PC-3 (cell line): ENCODE data around the gene KRT2. TPM values are rescaled to one million over a fixed set of nuclear protein-coding genes. Genes with fewer than 3 reads are reported as not detected.
A peak's percentile ranks its signal among the peaks of the same experiment; 100 is the strongest.

ENCODE experiments used
- ATAC-seq: fragments of 200-7000 bp; cut with Tn5 transposase; 2 replicates; pipeline ENCODE4 v1.9.1; 2020; ENCODE audit warnings: mild to moderate bottlenecking, moderate library complexity
- BruUV-seq: library from RNA; stranded (reverse); fragments of 400-500 nt; replicated peaks from 2 replicates; lab custom pipeline; 2021; lab: Mats Ljungman, UMichigan
- CTCF ChIA-PET: fragments of 300-600 bp; sonication (Branson Sonifier 250); formaldehyde crosslinking; loops from one replicate; lab custom pipeline; 2022; ENCODE audit warnings: antibody characterized with exemption; lab: Charles Lee
- POLR2A ChIA-PET: fragments of 300-600 bp; sonication (Branson Sonifier 250); formaldehyde crosslinking; loops from one replicate; lab custom pipeline; 2022; ENCODE audit warnings: antibody characterized with exemption; ENCODE audit not compliant: unreplicated experiment; lab: Charles Lee
- DNase-seq: peaks from one replicate; pipeline ENCODE4 v3.0.0-alpha.2; 2015
- H2AFZ ChIP-seq: fragments of 300-600 bp; sonication (generic); 2 replicates; pipeline ENCODE4 v1.6.0; 2016; ENCODE audit warnings: antibody characterized with exemption, low read length
- H3F3A ChIP-seq: fragments of 300-600 bp; sonication (generic); one replicate; pipeline ENCODE4 v1.6.0; 2017; ENCODE audit warnings: antibody characterized with exemption, low read length, control low read depth, mild to moderate bottlenecking; ENCODE audit not compliant: unreplicated experiment
- H3K27ac ChIP-seq: fragments of 300-600 bp; sonication (generic); 2 replicates; pipeline ENCODE4 v1.5.1; 2016; ENCODE audit warnings: mild to moderate bottlenecking, low read length
- H3K27me3 ChIP-seq: fragments of 300-600 bp; sonication (generic); 2 replicates; pipeline ENCODE4 v1.6.1; 2016; ENCODE audit warnings: low read length, mixed read lengths
- H3K36me3 ChIP-seq: fragments of 300-600 bp; sonication (generic); 2 replicates; pipeline ENCODE4 v1.6.1; 2016; ENCODE audit warnings: low read depth, mixed run types, low read length, mixed read lengths
- H3K4me1 ChIP-seq: fragments of 300-600 bp; sonication (generic); 2 replicates; pipeline ENCODE4 v1.5.1; 2016; ENCODE audit warnings: low read length; ENCODE audit not compliant: insufficient read depth
- H3K4me2 ChIP-seq: fragments of 300-600 bp; sonication (generic); 2 replicates; pipeline ENCODE4 v1.6.0; 2016; ENCODE audit warnings: low read length
- H3K4me3 ChIP-seq: fragments of 300-600 bp; sonication (generic); 2 replicates; pipeline ENCODE4 v1.5.1; 2016; ENCODE audit warnings: mild to moderate bottlenecking, low read length, mixed read lengths
- H3K79me2 ChIP-seq: fragments of 300-600 bp; sonication (generic); 2 replicates; pipeline ENCODE4 v1.6.1; 2017; ENCODE audit warnings: low read length, mixed read lengths
- H3K9ac ChIP-seq: fragments of 300-600 bp; sonication (generic); 2 replicates; pipeline ENCODE4 v1.6.0; 2016; ENCODE audit warnings: mild to moderate bottlenecking, low read length
- H3K9me2 ChIP-seq: fragments of 300-600 bp; sonication (generic); replicated peaks from 2 replicates; pipeline ENCODE4 v1.6.1; 2016; ENCODE audit warnings: mixed run types, low read length, mixed read lengths
- H3K9me3 ChIP-seq: fragments of 300-600 bp; sonication (generic); 2 replicates; pipeline ENCODE4 v1.6.1; 2016; ENCODE audit warnings: low read length, mixed read lengths
- H4K20me1 ChIP-seq: fragments of 300-600 bp; sonication (generic); 2 replicates; pipeline ENCODE4 v1.6.1; 2016; ENCODE audit warnings: low read length, mixed read lengths
- CTCF ChIP-seq: fragments of 300-600 bp; sonication (generic); conservative IDR thresholded peaks from 2 replicates; pipeline ENCODE4 v1.5.1; 2017; ENCODE audit warnings: antibody characterized with exemption, low read depth, mild to moderate bottlenecking, low read length
- EZH2 ChIP-seq: fragments of 300-600 bp; sonication (generic); IDR thresholded peaks from one replicate; pipeline ENCODE4 v1.6.1; 2017; ENCODE audit warnings: antibody characterized with exemption, mild to moderate bottlenecking, low read length; ENCODE audit not compliant: unreplicated experiment
- EZH2phosphoT487 ChIP-seq: fragments of 300-600 bp; sonication (generic); IDR thresholded peaks from 2 replicates; pipeline ENCODE4 v1.6.1; 2018; ENCODE audit warnings: mild to moderate bottlenecking, antibody characterized with exemption, low read length, borderline replicate concordance
- intact Hi-C: fragments of 100-400 bp; cut with micrococcal nuclease; formaldehyde crosslinking; loops from 2 replicates; pipeline ENCODE4 v1.9.0; 2023
- total RNA-seq: library from RNA; depleted of rRNA; stranded (reverse); fragments of >200 nt; gene quantifications from 2 replicates; pipeline ENCODE4 v1.2.3, GENCODE V29; 2014

KRT2 gene
- total RNA-seq, 1 experiment from 2014 or later: not detected

GRCh38 chr12:52691076-52691840, 39.2 kb upstream of the KRT2 start:
- H3K79me2 ChIP-seq: no peaks in the 10 kb centered on the region
- no TSS peak for BruUV-seq
- H3K27ac ChIP-seq: no peak overlapping the region
- H3F3A ChIP-seq: no peaks in the 10 kb centered on the region
- ChIA-PET CTCF (no interaction called here), POLR2A (no interaction called here)
- peak overlapping the region; percentile 51 for H3K4me2 ChIP-seq
- no peak for DNase-seq
- intact Hi-C loops: no loop called here
- H3K4me3 ChIP-seq: peak overlapping the region; percentile 48; the same call in 1 of the 2 replicates
- H3K4me1 ChIP-seq: peaks cover 14% of the 10 kb centered on the region
- no peaks in the 10 kb centered on the region for H3K36me3 ChIP-seq
- H3K9me2 ChIP-seq: no peaks in the 10 kb centered on the region
- peaks cover 35% of the 10 kb centered on the region for H3K27me3 ChIP-seq
- peak overlapping the region; percentile 39; the same call in 1 of the 2 replicates for H2AFZ ChIP-seq
- TF ChIP-seq EZH2: no peak
- TF ChIP-seq EZH2phosphoT487: no peak
- TF ChIP-seq CTCF: no peak
- H3K9me3 ChIP-seq: no peaks in the 10 kb centered on the region
- no peaks in the 10 kb centered on the region for H4K20me1 ChIP-seq
- no peak overlapping the region for H3K9ac ChIP-seq
- no peak for ATAC-seq

GRCh38 chr12:52690351-52691075, 38.5 kb upstream of the KRT2 start:
- POLR2A ChIA-PET: no interaction called here
- Histone ChIP-seq H3K4me2 (peak overlapping the region; percentile 51), H3K9me2 (no peaks in the 10 kb centered on the region), H3K4me3 (peak overlapping the region; percentile 48; the same call in 1 of the 2 replicates), H3K9ac (no peak overlapping the region), H4K20me1 (no peaks in the 10 kb centered on the region), H3K27ac (no peak overlapping the region), H3K36me3 (no peaks in the 10 kb centered on the region), H3F3A (no peaks in the 10 kb centered on the region), H2AFZ (peak overlapping the region; percentile 39; the same call in 1 of the 2 replicates), H3K4me1 (peaks cover 14% of the 10 kb centered on the region), H3K9me3 (no peaks in the 10 kb centered on the region), H3K27me3 (peaks cover 35% of the 10 kb centered on the region), H3K79me2 (no peaks in the 10 kb centered on the region)
- ATAC-seq: no peak
- BruUV-seq: no TSS peak
- intact Hi-C loops: no loop called here
- TF ChIP-seq EZH2phosphoT487: no peak
- TF ChIP-seq CTCF: no peak
- CTCF ChIA-PET: no interaction called here
- DNase-seq: no peak

- Histone ChIP-seq H4K20me1 (no peaks in the 10 kb centered on the region), H3K27me3 (peaks cover 34% of the 10 kb centered on the region), H2AFZ (no peak overlapping the region), H3K27ac (no peak overlapping the region), H3K4me1 (peaks cover 14% of the 10 kb centered on the region), H3K36me3 (no peaks in the 10 kb centered on the region), H3K4me2 (no peak overlapping the region), H3K4me3 (no peak overlapping the region), H3K9ac (no peak overlapping the region), H3F3A (no peaks in the 10 kb centered on the region), H3K9me2 (no peaks in the 10 kb centered on the region), H3K9me3 (no peaks in the 10 kb centered on the region), H3K79me2 (no peaks in the 10 kb centered on the region)
- intact Hi-C loops: no loop called here
- no TSS peak for BruUV-seq
- TF ChIP-seq CTCF (no peak), EZH2 (no peak), EZH2phosphoT487 (no peak)
- ChIA-PET POLR2A (no interaction called here), CTCF (no interaction called here)
- DNase-seq: no peak
- no peak for ATAC-seq
Measured at GRCh38 chr12:52689936-52690335, 37.9 kb upstream of the KRT2 start.
